DLD1 (cell line): ENCODE results near the gene GPATCH2.
"Not testable (repeated sequence)": the region's sequence is repeated elsewhere in the genome, so short reads cannot be mapped to it uniquely, and the experiment has no call there.

Experiments used
- in situ Hi-C: cut with HindIII; loops from 2 replicates; pipeline ENCODE4 v1.10.0; 2017; ENCODE audit warnings: low sequenced_read_pairs

GPATCH2 gene

GRCh38 chr1:217584286-217584811 is 46.5 kb downstream of the GPATCH2 start:
- in situ Hi-C loops: not testable (repeated sequence)

- in situ Hi-C loops: no loop called here
Measured at GRCh38 chr1:217577336-217577735, 53.6 kb downstream of the GPATCH2 start.

DNA sequence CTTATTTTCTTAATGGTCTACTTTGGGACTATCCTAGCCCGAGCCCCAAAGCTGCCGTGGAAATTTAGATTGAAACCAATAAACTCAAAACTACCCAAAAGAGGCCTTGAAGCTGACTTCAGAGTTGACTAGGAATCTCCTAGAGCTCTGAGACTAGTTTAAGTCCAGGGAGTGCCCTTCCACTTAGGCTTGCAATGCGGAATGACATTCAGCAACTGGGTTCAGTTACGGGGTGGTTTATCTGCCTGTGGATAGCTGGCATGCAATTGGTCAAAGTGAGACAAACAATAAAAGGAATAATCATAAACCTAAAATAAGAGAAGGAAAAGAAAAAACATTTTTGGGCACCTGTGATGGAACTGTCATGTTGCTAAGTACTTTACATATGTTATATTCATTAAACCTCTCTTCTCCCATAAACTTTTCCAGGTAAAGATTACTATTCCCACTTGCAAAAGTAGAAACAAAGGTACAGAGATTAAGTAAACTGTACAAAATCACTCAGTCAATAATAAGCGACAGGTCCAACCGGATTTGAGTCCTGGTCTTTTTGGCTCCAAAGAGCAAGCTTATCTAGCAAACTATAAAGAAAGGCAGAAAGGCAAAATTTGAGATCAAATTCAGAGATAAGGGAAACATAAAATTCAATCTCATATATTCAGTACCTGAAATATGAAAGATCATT is 56.5 kb downstream of the GPATCH2 start:
- in situ Hi-C loops: no loop called here

GRCh38 chr1:217569021-217569420 is 61.9 kb downstream of the GPATCH2 start:
- in situ Hi-C loops: no loop called here

GRCh38 chr1:217568200-217568599 is 62.7 kb downstream of the GPATCH2 start:
- in situ Hi-C loops: no loop called here

- in situ Hi-C loops: no loop called here
Measured at GRCh38 chr1:217564833-217565232, 66.1 kb downstream of the GPATCH2 start.

DNA sequence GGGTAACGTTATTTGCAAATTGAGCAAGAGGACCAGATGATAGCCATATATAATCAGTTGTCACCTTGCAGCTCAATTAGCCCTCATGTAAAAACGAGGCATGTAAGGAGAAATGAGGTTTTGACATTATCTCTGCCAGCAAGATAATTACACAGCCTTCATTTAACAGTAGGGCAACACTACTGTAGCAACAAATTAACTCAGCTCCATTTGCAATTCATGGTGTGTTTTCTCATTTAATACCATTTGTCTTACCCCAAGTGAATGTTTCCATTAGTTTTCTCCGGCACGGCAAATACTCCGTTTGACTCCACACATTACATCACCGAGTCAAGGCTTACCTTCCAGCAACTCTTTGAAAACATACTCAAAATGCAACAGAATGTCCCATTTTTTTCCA is 66.7 kb downstream of the GPATCH2 start:
- in situ Hi-C loops: no loop called here

DNA sequence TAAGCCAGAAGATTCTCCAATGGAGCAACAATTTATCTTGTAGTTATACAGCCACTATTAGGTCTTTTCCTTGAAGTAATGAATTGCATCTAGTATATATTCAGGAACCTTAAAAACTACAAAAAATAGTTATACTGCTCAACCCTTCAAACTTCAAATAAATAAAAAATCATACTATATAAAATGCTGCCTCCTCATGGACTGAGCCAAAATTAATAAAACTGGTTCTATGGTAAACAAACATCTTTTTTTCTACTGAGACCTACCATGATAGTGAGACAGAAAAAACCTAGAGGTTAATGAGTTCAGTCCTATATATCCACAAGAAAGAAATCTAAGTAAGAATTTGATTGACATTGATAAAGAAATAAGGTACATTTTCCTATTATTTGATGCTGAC is 67.7 kb downstream of the GPATCH2 start:
- in situ Hi-C loops: no loop called here

DNA sequence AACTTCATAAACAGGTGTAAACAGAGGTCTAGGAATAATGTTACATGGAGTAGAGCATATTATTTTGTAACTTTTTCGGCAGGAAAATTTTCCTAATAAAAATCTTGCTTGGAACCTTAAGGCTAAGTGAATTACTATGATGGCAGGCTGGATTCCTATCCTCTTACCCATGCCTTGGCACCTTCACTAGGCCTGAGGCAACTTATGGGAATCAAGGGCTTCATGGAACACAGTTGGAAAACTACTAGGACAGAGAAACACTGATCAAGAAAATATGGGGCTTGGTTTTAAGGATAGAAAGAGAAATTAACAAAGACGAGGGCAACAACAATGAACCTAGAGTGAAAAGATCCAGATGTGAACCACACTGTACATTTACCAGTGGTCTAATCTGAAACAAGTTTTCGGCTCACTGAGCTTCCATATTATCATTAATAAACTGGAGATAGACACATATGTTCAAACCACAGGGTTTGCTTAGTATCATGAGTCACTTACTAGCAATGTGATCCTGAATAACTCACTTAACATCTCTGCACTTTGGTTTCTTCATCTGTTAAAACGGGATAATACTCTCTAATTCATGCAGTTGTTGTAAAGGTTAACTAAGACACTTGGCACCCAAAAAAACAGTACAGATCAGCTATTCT is 68.5 kb downstream of the GPATCH2 start:
- in situ Hi-C loops: no loop called here

DNA sequence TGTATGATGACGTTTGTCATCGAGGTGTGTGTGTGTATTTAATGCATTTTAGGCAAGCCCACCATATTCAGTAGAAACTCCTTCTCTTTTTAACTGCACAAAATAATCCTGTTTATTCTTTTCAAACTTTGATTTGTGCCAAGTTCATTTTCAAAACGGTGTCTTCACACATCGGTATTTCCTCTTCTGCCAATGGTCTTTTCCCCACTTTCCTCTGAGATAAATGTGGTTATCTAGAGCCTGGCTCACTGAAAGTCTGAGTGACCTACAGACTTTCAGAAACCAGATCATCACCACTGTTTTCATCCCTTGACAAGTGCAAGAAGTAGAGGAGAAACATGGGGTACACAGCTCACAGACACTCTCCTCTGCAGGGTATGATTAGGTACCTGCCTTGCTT is 69.4 kb downstream of the GPATCH2 start:
- in situ Hi-C loops: no loop called here

DNA sequence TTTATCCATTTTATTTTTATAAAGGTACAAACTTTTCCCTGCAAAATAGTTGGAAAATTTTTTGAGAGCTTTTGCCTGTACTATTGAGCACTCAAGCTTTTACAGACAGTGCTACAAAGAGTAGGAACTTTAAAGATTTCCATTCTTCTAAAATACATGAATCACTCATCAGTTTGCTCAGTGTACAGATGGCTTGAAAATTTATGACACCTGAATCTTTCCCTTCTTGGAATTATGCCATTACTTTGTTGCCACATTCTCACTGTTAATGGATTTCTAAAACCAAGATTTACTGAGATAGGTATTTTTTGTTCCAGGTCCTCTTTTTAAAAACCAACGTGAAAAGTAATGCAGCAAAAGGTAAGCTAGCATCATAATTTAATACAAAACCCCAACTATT is 76.0 kb downstream of the GPATCH2 start:
- in situ Hi-C loops: no loop called here

GRCh38 chr1:217553949-217554509 is 76.9 kb downstream of the GPATCH2 start:
- in situ Hi-C loops: no loop called here

DNA sequence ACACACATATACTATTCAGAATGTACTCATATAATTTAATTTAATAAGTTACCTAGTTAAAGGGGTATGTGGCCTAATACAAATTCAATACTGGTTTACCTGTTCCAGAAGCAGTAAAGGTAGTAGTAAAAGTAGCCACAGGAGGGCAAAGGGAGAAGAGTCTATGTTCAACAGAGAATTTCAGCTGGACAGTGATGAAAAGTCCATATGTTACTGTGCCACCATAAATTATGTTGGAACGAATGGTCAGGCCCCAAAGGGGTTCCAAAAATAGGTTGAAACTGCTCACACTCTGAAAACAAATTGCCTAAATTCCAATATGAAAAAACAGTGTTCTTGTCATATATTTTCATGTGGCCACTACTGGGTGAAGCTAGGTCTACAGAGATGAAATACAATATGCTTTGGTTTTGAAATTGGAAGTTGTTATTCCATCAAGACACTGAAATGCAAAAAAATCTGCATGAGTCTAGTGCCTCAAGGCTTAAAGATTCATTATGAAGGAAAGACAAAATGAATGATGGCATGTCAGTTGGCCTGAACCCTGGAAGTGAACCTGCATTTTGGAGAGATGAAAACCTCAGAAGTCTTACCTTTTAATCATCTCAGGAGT is 78.4 kb downstream of the GPATCH2 start:
- in situ Hi-C loops: no loop called here

DNA sequence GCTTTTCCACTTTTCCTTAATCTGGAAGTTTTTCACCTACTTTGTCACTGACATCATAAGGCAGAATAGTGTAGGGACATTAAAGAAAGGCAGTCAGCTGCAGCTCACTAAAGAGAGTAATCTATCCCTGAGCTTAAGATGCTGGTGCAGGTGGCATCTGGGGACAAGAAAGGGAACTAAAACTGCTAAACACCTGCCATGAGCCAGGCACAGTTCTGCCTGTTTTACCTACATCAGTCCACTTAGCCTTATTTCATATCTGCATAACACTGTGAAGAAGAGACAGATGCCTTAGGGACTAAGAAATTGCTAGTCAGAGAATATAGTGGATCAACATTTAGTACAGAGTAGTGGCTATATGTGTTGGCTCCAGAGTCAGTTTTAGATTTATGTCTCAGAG is 88.1 kb downstream of the GPATCH2 start:
- in situ Hi-C loops: no loop called here

DNA sequence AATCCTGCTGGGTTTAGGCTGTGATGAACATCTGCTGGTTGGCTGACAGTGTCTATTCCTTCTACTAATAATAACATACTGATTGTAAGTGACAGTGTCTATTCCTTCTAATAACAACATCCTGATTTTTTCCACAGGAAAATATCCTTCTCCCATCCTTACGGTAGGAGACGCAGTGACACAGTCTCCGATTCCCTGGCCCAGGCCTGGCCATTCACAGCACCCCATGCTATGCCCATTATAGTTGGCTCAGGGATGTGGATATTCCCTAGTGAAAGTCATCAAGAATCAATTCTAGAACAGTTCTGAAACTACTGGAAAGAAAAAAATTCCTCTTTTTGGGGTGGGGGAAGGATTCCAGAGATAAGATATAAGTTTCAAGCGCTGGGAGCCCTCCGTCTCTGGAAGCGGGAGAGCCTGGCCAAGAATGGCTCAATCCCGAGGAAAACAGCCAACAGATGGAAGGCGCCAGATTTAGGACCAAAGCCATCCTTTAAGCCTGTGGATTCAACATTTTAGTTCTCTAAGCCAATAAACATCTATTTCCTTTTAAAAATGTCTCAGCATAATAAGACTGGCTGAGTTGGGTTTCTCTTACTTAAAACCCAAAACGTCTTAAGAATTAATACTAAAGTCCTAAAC is 88.6 kb downstream of the GPATCH2 start:
- in situ Hi-C loops: no loop called here

DNA sequence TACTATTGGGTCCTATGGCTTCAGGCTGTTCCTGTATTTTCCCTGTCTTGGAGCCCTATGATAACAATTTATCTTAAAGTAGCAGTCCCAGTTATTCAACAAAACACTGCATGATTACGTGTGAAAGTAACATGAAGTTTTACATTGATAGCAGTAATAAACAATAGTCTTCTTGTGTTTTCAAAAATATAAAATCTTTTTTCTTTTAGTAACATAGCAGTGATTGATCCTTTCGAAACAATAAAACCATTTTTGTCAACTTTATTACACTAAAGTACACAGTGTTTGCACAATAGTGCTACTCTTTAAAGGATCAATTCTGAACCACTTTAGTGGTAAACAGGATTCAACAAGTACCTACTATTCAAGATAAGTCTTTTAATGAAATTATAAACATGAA is 90.6 kb downstream of the GPATCH2 start:
- in situ Hi-C loops: no loop called here

DNA sequence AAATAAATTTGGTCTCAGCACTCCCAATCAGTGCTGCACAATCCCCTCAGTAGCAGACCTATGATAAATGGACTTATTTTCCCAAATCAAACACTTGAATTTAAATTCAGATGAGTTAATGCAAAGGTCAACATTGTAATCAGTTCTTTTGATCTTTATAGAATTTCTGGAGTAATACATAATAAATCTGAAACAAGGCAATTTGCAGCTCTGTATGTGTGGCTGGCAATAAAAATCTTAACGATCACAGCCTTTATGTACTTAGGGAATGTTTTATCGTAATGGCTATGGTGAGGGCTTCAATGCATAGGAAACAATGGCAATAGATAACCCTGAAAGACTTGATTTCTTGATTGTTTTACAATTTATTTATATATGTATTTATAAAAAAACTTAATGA is 91.4 kb downstream of the GPATCH2 start:
- in situ Hi-C loops: no loop called here

DNA sequence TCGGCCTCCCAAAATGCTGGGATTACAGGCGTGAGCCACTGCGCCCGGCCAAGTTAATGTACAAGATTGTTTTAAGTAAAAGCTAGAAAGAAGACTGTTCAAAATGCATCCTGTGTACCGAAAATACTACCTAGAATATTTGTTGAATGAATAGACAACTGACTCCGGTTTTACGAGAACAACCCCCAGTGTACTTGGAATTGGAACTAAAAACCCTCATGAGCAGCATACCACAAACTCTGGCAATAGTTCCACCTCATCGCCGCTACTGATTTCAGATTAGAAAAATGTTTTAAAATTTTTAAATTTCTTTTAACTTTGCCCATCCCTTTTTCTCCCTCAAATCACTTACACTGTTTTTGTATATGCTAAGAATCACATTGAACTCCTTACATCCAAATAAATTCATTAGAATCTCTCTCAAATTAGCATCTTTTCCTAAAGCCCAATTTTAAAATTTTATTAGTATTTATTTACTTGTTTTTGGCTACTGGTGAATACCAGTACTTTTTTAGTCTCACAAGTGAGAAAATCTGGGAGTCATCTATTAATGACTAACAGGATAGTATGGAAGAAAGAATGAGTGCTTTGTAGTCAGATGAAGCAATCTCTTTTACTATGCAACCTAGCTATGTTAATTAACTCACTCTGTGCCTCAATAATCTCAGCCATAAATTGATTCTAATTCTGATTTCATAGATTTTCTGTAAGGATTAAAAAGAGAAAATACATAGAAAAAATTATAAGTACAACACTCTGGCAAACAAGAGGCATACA is 95.1 kb downstream of the GPATCH2 start:
- in situ Hi-C loops: no loop called here

DNA sequence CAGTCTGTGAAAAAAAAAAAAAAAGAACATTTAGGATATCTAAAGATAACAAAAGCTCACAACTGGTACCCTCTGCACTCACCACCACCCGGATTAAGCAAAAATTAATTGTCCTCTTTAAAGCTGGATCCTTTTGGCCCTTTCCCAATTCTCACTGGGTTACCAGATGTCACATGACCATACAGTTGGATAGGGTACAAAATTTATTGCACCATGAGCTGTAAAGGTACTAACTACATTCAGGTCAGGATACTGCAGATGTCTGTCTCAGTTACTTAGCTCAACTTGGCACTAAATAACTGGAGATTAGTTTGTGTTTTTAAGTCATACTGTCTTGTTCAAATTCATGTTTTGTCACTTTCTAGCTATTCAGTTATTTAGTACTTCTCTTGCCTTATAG is 96.3 kb downstream of the GPATCH2 start:
- in situ Hi-C loops: no loop called here

DNA sequence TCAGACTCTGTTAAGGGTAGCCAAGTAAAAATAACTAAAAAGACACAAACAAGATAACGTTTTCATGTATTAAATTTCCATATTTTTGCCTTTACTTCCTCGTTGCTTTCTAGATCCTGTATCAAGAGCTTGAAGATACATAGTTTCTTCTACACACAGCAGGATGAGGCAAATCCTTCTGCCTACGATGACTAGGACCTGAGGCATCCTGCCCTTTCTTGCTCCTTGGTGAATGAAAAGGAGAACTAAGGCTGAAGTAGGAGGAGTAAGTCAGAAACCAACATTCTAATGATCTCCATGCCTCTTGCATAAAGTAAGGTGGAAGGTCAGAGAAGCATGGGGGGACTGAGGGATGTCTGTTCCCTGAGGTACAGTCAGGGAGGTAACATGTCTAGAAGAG is 102.6 kb downstream of the GPATCH2 start:
- in situ Hi-C loops: no loop called here

- in situ Hi-C loops: no loop called here
Measured at GRCh38 chr1:217527151-217527550, 103.7 kb downstream of the GPATCH2 start.
